K562 (cell line): Measurements from ENCODE around the gene TTC23L. TPM values are rescaled to one million over a fixed set of nuclear protein-coding genes. Genes with fewer than 3 reads are reported as not detected.

Experiments
- ATAC-seq: fragments of 200-7000 bp; cut with Tn5 transposase; 3 replicates; pipeline ENCODE4 v1.9.1; 2020; ENCODE audit warnings: moderate library complexity
- BruUV-seq: library from RNA; stranded (reverse); fragments of 400-500 nt; replicated peaks from 2 replicates; lab custom pipeline; 2021; lab: Mats Ljungman, UMichigan
- CTCF ChIA-PET: fragments of 300-600 bp; formaldehyde crosslinking; extraction: SDS; loops from one replicate; lab custom pipeline; 2021; ENCODE audit warnings: low intra/inter-chr PET ratio; lab: Yijun Ruan, JAX
- POLR2A ChIA-PET: fragments of 300-600, 350-650 bp; sonication (Branson Sonifier 250); formaldehyde crosslinking; extraction: SDS; loops from one replicate; lab custom pipeline; 2021; ENCODE audit warnings: antibody characterized with exemption, inconsistent platforms; lab: Yijun Ruan, JAX
- DNase-seq, 4 experiments: peaks; one replicate each; pipeline versions ENCODE4 v3.0.0 to v3.0.0-alpha.2; 2011 to 2018; ENCODE audit warnings: low spot score in 3 of 4, mixed read lengths in 3 of 4; ENCODE audit errors: extremely low read depth in 1 of 4
- FAIRE-seq: peaks from 2 replicates; lab custom pipeline; 2011; peaks lifted over from hg19 to GRCh38; lab: Jason Lieb, UNC
- H2AFZ ChIP-seq: 2 replicates; pipeline ENCODE4 v1.6.0; 2011; ENCODE audit warnings: low read depth, low read length, control low read depth, inconsistent platforms
- H3K27ac ChIP-seq: fragments of 200-600 bp; 3 replicates; pipeline ENCODE4 v1.8.0; 2011; ENCODE audit warnings: low read depth, mild to moderate bottlenecking, control low read depth, inconsistent platforms, low read length, moderate library complexity, mixed read lengths; ENCODE audit errors: extremely low read depth
- H3K27me3 ChIP-seq, 2 experiments: fragments of 300-600 bp in 1 of 2; 2 replicates in 1 of 2; 3 replicates in 1 of 2; pipeline versions ENCODE4 v1.6.0 to v1.8.0; 2011; ENCODE audit warnings: inconsistent platforms in 2 of 2, low read length in 2 of 2, mild to moderate bottlenecking in 1 of 2, mixed read lengths in 1 of 2, moderate library complexity in 1 of 2; ENCODE audit not compliant: control insufficient read depth in 2 of 2, insufficient read depth in 2 of 2
- H3K36me3 ChIP-seq: fragments of 300-600 bp; 3 replicates; pipeline ENCODE4 v1.8.0; 2011; ENCODE audit warnings: mild to moderate bottlenecking, low read length, inconsistent platforms; ENCODE audit not compliant: control insufficient read depth, insufficient read depth
- H3K4me1 ChIP-seq, 2 experiments: fragments of 200-600 bp in 1 of 2; replicated peaks in 1 of 2; 2 replicates in 1 of 2; 3 replicates in 1 of 2; pipeline versions ENCODE4 v1.5.1 to v1.8.0; 2011; ENCODE audit warnings: inconsistent platforms in 2 of 2, low read length in 2 of 2, mild to moderate bottlenecking in 1 of 2, mixed read lengths in 1 of 2, moderate library complexity in 1 of 2; ENCODE audit not compliant: control insufficient read depth in 2 of 2, insufficient read depth in 2 of 2
- H3K4me2 ChIP-seq: 2 replicates; pipeline ENCODE4 v1.6.1; 2011; ENCODE audit warnings: low read length, control low read depth, inconsistent platforms, mixed read lengths; ENCODE audit not compliant: insufficient read depth
- H3K4me3 ChIP-seq: fragments of 200-600 bp; sonication (generic), shearing (Covaris generic); 2 replicates; pipeline ENCODE4 v1.5.1; 2016; ENCODE audit warnings: control low read depth, inconsistent platforms
- H3K79me2 ChIP-seq: fragments of 200-600 bp; 3 replicates; pipeline ENCODE4 v1.8.0; 2011; ENCODE audit warnings: low read length, inconsistent platforms; ENCODE audit not compliant: control insufficient read depth, insufficient read depth
- H3K9ac ChIP-seq, 2 experiments: 2 replicates each; pipeline versions ENCODE4 v1.6.0 to v1.6.1; 2011; ENCODE audit warnings: low read depth in 2 of 2, low read length in 2 of 2, control low read depth in 1 of 2, inconsistent platforms in 1 of 2, mild to moderate bottlenecking in 1 of 2, mixed read lengths in 1 of 2; ENCODE audit not compliant: insufficient read depth in 1 of 2
- H3K9me1 ChIP-seq: one replicate; pipeline ENCODE4 v1.6.0; 2011; ENCODE audit warnings: inconsistent platforms, mild to moderate bottlenecking, low read length, moderate library complexity; ENCODE audit not compliant: control insufficient read depth, insufficient read depth
- H3K9me3 ChIP-seq: replicated peaks from 2 replicates; pipeline ENCODE4 v1.5.1; 2011; ENCODE audit warnings: low read depth, low read length, inconsistent platforms; ENCODE audit not compliant: control insufficient read depth, insufficient read depth
- H4K20me1 ChIP-seq: replicated peaks from 2 replicates; pipeline ENCODE4 v1.6.1; 2011; ENCODE audit warnings: low read length, inconsistent platforms, mixed read lengths; ENCODE audit not compliant: control insufficient read depth, insufficient read depth
- ARHGAP35 ChIP-seq: fragments of 450-650 bp; IDR thresholded peaks from 2 replicates; pipeline ENCODE4 v1.6.1; 2018; ENCODE audit not compliant: partially characterized antibody
- CREB1 ChIP-seq, 2 experiments: sonication (generic) in 1 of 2; formaldehyde crosslinking in 1 of 2; IDR thresholded peaks; 2 replicates each; pipeline versions ENCODE4 v1.6.1 to v1.8.0; 2012 to 2022; ENCODE audit warnings: inconsistent platforms in 1 of 2, mild to moderate bottlenecking in 1 of 2, missing genetic modification reagents in 1 of 2, moderate library complexity in 1 of 2
- U2AF1 ChIP-seq: fragments of 200-400 bp; formaldehyde crosslinking; optimal IDR thresholded peaks from 2 replicates; pipeline ENCODE3; 2017; ENCODE audit warnings: mild to moderate bottlenecking, low read depth, low read length, moderate library complexity
- XRCC4 ChIP-seq: IDR thresholded peaks from one replicate; pipeline ENCODE4 v1.6.1; 2011; ENCODE audit not compliant: insufficient read depth, insufficient read length; ENCODE audit errors: extremely low read depth
- ZBED1 ChIP-seq: IDR thresholded peaks from 2 replicates; pipeline ENCODE4 v1.6.1; 2014
- ZNF146 ChIP-seq: IDR thresholded peaks from one replicate; pipeline ENCODE4 v1.6.1; 2018; ENCODE audit warnings: missing compliant biosample characterization; ENCODE audit not compliant: unreplicated experiment
- WGBS: fragments of 100-300 bp; shearing (Covaris generic); methylation state at CpG from one replicate; pipeline ENCODE4 v1.1.6; 2016; ENCODE audit warnings: low coverage, mixed read lengths; ENCODE audit not compliant: insufficient coverage; ENCODE audit errors: missing lambda C conversion rate; 5-methylcytosine and 5-hydroxymethylcytosine counted together
- in situ Hi-C: fragments of 300-500 bp; cut with MboI; formaldehyde crosslinking; loops from 4 replicates; pipeline ENCODE4 v1.15.0; 2018; ENCODE audit warnings: inconsistent platforms, mixed read lengths
- intact Hi-C: fragments of 100-400 bp; cut with micrococcal nuclease; formaldehyde crosslinking; loops from 2 replicates; pipeline ENCODE4 v1.14.2; 2022
- polyA plus RNA-seq, 8 experiments: library from polyadenylated mRNA; depleted of rRNA in 4 of 8; stranded (reverse) in 5 of 8; unstranded in 3 of 8; fragments of >200 nt; fragmentation: Nextera tagmentation in 2 of 8; fragmentation: Illumina TruSeq in 1 of 8; extraction: Ambion mirVana in 2 of 8; extraction: Trizol in 1 of 8; gene quantifications; 2 replicates each; pipeline versions ENCODE4 v1.2.1 to v1.2.3, GENCODE V29; 2011 to 2014; ENCODE audit warnings: inconsistent platforms in 1 of 8, missing spikeins in 1 of 8
- total RNA-seq, 7 experiments: library from RNA; depleted of rRNA in 6 of 7; stranded (reverse); fragments of >200 nt in 6 of 7; fragmentation: Illumina TruSeq in 2 of 7; extraction: Trizol in 2 of 7; gene quantifications; 2 replicates each; pipeline versions ENCODE4 v1.2.1 to v1.2.3, GENCODE V29; 2011 to 2021; ENCODE audit warnings: low replicate concordance in 1 of 7

TTC23L gene
- total and polyA plus RNA-seq, 9 of the 15 experiments (the other 6 are each of a cell fraction or from before 2014, with no cell fraction given) = 0.03 to 0.32 (median 0.14) TPM; not detected in 2

DNA sequence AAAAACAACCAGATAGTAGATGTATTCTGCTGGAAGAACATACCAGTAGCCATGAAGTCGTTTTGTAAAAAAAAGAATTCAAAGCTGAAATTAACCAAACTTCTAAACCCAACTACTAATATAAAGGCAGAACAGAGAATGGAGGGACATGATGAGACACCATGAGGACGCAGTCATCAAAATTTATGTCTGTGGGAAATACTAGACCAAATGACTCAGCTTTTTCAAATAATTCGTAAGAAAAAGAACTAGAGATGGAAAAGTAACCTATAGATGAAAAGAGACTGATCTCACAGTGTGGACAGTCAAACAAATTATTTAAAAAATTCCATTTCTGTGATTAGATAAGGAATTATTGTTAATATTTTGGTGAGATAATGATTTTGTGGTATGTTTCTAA lies 10.3 kb downstream of the TTC23L start (continued):
- TF ChIP-seq CREB1 (IDR thresholded peaks at IDR 0.05) (no peak), CREB1 (CRISPR knock-in tag; IDR thresholded peaks at IDR 0.05) (no peak), U2AF1 (no peak)
- TF ChIP-seq, all 486 proteins: peak for 18

DNA sequence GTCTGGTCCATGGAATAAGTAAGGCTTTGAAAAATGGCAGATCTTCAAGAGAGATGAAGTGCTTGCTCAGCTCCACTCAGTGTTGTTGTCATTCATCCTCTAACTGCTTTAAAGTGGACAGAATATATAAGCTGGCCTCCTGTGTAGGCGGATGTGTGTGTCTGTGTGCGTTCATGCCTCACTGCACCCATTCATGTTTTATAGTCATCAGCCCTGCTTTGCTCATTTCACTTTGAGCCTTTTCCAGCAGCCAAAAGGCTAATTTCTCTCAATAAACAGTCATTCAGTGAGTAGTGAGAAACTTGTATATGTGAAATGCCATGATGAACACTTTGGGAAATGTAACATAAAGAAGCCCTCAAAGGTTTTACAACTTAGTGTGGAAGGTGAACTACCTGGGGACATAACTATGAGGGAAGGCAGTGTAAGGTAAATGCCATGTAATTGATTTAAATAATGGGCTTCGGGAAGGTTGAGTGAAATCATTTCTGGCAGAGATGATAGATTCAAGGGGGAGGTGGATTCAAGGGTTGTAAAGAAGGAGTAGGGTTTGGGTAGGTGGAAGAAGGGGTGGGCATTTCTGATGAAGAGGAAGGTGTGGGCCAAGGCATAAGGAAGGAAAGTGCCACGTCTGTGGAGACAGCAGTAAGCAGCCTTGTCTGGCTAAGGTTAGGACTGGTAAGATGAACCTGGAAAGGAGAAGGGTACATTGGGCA lies 15.7 kb downstream of the TTC23L start:
- no peaks in the 10 kb centered on the region for H3K79me2 ChIP-seq
- CTCF ChIA-PET = no interaction called here
- no peak overlapping the region for H3K9ac ChIP-seq
- no peaks in the 10 kb centered on the region; a peak in 1 of 5 replicates for H3K4me1 ChIP-seq
- WGBS = 12% methylated on average over 4 of the region's 4 CpGs
- H2AFZ ChIP-seq = no peak overlapping the region
- no peak overlapping the region for H3K27ac ChIP-seq
- intact Hi-C loops = no loop called here
- H3K4me2 ChIP-seq = no peak overlapping the region
- H3K9me3 ChIP-seq = no peaks in the 10 kb centered on the region
- in situ Hi-C loops = no loop called here
- no peaks in the 10 kb centered on the region for H3K9me1 ChIP-seq
- no peak for ATAC-seq
- no peak for FAIRE-seq
- DNase-seq = no peak
- no peak for TF ChIP-seq ZNF146 (CRISPR knock-in tag)
- no peak for TF ChIP-seq XRCC4
- no peak for TF ChIP-seq ARHGAP35
- TF ChIP-seq ZBED1 = no peak
- TF ChIP-seq, all 486 proteins: peak for 0
- H3K4me3 ChIP-seq = no peak overlapping the region
- POLR2A ChIA-PET = no interaction called here
- no peaks in the 10 kb centered on the region for H3K27me3 ChIP-seq
- no peaks in the 10 kb centered on the region for H3K36me3 ChIP-seq
- BruUV-seq = no TSS peak
- no peaks in the 10 kb centered on the region for H4K20me1 ChIP-seq
